DOHH2 (cell line): Measurements from ENCODE around the gene PIGA.
"Not testable (repeated sequence)": the region's sequence is repeated elsewhere in the genome, so short reads cannot be mapped to it uniquely, and the experiment has no call there.

Experiments used
- EZH2phosphoT487 ChIP-seq: fragments of 200-600 bp; sonication (generic); IDR thresholded peaks from 2 replicates; pipeline ENCODE4 v1.6.1; 2017; ENCODE audit warnings: borderline replicate concordance, mild to moderate bottlenecking, antibody characterized with exemption, low read length, moderate library complexity, mixed read lengths
- TF ChIP-seq, protein P1 (sequence below): fragments of 200-600 bp; sonication (generic); IDR thresholded peaks from one replicate; pipeline ENCODE4 v1.5.1; 2014; ENCODE audit warnings: antibody characterized with exemption, mild to moderate bottlenecking, low read depth, low read length; ENCODE audit not compliant: poor library complexity, severe bottlenecking

DNA sequence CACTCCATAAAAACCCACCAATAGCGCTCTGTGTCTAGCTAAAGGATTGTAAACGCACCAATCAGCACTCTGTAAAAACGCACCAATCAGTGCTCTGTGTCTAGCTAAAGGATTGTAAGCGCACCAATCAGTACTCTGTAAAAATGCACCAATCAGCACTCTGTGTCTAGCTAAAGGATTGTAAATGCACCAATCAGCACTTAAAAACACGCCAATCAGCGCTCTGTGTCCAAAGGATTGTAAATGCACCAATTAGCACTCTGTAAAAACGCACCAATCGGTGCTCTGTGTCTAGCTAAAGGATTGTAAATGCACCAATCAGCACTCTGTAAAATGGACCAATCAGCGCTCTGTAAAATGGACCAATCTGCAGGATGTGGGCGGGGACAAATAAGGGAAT, 62.0 kb downstream of the PIGA start:
- TF ChIP-seq, protein P1, sequence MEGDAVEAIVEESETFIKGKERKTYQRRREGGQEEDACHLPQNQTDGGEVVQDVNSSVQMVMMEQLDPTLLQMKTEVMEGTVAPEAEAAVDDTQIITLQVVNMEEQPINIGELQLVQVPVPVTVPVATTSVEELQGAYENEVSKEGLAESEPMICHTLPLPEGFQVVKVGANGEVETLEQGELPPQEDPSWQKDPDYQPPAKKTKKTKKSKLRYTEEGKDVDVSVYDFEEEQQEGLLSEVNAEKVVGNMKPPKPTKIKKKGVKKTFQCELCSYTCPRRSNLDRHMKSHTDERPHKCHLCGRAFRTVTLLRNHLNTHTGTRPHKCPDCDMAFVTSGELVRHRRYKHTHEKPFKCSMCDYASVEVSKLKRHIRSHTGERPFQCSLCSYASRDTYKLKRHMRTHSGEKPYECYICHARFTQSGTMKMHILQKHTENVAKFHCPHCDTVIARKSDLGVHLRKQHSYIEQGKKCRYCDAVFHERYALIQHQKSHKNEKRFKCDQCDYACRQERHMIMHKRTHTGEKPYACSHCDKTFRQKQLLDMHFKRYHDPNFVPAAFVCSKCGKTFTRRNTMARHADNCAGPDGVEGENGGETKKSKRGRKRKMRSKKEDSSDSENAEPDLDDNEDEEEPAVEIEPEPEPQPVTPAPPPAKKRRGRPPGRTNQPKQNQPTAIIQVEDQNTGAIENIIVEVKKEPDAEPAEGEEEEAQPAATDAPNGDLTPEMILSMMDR = not testable (repeated sequence)
- not testable (repeated sequence) for TF ChIP-seq EZH2phosphoT487
